Measurements from ENCODE around the gene CD79A.
"Not testable (repeated sequence)": the region's sequence is repeated elsewhere in the genome, so short reads cannot be mapped to it uniquely, and the experiment has no call there.

Gene CD79A

DNA sequence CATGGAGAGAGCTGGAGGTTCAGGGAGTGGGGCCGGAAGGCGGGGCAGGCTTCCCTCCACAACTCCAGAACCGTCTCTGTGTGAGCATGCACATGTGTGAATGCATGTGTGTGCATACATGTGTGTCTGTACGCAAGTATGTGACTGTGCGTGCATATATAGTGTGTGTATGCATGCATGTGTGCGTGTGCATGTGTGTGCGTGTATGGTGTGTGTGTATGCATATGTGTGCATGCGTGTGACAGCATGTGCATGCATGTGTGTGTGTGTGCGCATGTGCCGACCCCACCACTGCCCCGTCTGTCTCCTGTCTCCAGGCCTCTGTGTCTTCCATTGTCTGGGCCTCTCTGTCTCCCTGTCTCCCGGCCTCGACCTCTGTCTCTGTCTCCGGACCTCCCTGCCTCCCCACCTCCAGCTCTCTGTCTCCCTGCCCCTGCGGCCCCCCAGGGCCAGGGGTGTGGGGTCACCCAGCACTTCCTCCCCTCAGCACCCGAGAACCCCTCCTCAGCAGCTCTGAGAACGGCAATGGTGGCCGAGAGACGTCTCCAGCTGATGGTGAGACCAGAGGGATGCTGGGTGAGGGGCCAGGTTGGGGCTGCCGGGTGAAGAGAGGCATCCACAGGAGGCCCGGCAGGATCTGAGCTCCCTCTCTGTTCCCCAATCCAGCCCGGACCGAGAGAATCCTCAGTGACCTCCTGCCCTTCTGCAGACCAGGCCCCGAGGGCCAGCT lies 28.4 kb downstream of the CD79A start:
- no peak for DNase-seq (ENCODE audit: low spot score)

GRCh38 chr19:41906271-41906670 lies 29.2 kb downstream of the CD79A start:
- no peak for DNase-seq (ENCODE audit: low spot score)

GRCh38 chr19:41906916-41907680 lies 30.0 kb downstream of the CD79A start:
- DNase-seq (ENCODE audit: low spot score): no peak

DNA sequence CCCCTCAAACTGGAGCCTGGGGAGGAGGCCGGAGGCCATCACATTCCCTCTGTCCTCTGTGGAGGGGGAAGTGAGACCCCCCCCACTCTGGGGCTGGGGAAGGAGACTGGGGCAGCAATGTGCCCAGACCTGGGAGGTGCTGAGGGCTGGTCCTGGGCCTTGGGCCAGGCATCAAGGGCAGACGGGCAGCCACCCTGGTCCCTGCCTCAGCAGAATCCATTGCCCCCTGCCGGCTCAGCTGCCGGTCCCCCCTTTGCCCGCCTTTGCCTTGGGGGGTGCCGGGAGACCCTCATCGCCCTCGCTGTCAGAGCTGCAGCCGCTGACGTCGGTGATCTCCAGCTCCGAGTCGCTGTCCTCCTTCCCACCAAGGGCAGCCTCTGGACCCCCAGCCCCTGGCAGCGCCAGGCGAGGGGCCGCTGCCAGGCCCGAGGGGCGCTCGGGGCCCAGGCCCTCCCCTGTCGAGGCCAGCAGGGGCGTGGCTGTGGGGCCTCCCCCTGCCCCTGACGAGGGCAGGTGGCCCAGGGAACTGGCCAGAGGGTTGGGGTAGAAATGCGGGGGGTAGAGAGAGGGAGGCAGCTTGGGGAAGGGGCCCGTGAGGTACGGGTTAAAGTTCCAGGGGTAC lies 31.0 kb downstream of the CD79A start:
- no peak for DNase-seq (ENCODE audit: low spot score)

DNA sequence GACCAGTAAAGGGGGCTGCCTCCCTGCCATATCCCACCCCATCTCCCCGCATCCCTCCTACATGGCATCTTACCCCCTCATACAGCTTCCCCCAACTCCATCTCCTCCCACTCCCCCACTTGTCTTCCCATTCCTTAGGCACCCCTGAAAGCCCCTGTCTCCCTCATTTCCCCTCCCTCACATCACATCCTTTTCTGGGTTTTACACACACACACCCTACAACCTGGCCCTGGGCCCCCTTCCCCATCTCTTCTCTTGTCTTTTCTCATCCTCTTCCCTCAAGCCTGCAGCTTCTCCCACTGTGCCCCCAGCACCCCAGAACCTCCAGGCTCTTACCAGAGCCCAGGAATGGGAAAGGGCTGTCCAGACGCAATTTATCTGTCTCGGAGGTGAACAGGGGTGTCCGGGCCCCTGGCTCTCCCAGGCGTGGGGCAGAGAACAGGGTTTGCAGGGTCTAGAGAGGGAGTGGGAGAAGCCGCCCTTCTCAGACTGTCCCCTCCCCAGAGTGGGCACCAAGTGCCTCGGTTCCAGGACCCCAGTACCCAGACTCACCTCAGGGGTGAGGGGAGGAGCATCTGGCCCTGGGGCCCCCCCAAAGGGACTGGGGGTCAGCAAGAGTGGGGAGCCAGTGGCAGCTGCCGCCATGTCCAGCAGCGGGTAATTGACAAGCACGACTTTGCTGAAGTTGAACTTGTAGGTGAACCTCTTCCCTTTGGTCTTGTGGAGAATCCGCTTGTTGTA lies 31.8 kb downstream of the CD79A start:
- no peak for DNase-seq (ENCODE audit: low spot score)

GRCh38 chr19:41909706-41910105 lies 32.6 kb downstream of the CD79A start:
- no peak for DNase-seq (ENCODE audit: low spot score)

DNA sequence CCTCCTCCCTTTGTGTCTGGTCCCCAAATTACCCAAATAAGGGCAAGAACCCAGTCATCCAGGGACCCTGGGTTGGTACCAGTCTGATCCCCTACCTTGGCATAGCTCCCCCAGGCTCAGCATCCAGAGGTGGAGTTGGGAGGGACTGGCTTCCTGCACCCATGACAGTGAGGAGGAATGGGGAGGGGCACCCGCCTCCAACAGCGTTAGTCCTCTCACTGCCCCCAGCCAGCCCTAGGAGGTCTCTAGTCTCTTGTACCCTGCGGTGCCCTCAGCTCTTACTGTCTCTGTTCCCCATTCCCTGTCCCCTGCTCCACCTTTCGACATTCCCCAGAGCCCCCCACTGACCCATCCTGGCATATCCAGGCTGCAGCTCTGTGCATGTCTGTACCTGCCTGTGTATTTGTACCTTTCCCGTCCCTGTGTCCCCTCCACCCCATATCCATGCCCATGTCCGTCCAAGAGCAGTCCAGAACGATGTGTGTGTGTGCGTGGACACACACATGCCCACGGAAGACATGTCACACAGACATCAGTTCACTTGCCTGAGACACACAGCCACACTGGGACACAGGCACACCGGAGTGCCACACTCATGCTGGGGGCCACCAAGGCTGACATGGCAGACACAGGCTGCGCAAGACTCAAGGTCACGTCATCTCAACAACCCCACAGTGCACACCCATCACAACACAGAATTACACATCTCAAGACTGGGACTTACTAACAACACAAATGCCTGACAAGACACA lies 33.3 kb downstream of the CD79A start:
- DNase-seq (ENCODE audit: low spot score): no peak

GRCh38 chr19:41910992-41911888 lies 34.2 kb downstream of the CD79A start:
- no peak for DNase-seq (ENCODE audit: low spot score)

GRCh38 chr19:41911889-41912731 lies 35.0 kb downstream of the CD79A start:
- DNase-seq (ENCODE audit: low spot score): no peak

GRCh38 chr19:41912899-41913537 lies 35.9 kb downstream of the CD79A start:
- DNase-seq (ENCODE audit: low spot score): no peak

DNA sequence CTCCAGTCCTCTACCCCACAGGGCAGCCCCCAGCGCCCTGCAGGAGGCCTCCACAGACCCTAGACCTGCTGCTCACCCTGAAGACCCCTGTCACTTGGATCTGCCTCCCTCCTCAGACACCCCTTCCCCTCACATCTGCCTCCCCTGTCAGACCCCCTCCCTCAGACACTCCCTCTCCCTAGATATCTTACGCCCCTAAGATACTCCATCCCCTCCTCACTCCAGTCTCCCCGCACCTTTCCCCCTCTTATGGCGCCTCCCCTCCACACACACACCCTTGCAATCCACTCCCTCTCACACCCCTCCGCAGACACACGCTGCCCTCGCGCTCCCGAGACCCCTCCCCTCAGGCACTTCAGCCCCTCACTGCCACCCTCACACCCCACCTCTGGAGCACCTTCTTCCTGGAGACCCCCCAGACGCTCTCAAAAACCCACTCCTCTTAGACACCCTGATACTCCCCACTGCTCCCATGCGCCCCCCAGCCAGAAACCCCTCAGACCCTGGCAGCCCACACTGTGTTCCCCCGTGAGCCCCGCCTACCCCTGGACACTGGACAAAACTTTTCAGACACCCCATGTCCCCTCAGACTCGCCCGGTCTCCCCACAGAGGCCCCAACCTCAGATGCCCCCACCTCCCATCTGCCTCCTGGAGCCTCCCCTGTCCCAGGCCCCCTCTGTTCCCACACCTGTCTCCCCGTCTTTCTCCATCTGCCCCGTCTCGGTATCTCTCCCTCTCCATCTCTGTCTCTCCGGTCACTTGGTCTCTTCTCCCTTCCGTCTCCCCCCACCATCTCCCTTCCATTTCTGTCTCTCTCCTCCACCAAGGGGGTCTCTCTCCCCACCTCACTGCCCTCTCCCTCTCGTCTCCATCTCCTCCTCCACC lies 36.7 kb downstream of the CD79A start:
- DNase-seq (ENCODE audit: low spot score): no peak

- not testable (repeated sequence) for DNase-seq (ENCODE audit: low spot score)
These were observed 37.4 kb downstream of the CD79A start for GRCh38 chr19:41914424-41914834.

GRCh38 chr19:41915021-41915775 lies 38.1 kb downstream of the CD79A start:
- DNase-seq (ENCODE audit: low spot score): no peak

DNA sequence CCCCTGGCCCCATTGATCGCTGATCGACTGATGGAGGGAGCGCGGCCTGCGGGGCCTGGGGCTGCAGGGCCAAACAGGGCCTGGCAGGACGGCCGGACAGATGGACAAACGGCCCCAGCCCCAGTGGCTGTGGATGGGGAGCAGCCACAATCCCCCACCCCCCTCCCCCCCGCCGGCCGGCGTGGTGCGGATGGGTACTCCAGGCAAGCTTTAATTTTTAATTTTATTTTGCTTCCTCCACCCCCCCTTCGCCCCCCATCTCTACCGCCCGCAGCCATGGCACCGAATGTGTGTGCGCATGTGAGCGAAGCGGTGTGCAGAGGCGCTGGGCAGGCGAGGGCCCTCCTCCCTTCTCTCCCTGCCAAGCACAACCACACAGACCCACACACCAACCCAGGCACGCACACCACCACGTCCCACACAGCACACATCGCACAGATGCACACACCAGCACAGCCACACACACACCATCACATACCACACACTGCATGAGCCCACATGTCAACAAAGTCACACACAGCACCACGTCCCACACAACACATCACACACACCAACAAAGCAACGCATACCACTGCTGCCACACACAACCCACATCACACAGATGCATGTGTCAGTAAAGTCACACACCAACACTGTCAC lies 38.8 kb downstream of the CD79A start:
- no peak for DNase-seq (ENCODE audit: low spot score)

DNA sequence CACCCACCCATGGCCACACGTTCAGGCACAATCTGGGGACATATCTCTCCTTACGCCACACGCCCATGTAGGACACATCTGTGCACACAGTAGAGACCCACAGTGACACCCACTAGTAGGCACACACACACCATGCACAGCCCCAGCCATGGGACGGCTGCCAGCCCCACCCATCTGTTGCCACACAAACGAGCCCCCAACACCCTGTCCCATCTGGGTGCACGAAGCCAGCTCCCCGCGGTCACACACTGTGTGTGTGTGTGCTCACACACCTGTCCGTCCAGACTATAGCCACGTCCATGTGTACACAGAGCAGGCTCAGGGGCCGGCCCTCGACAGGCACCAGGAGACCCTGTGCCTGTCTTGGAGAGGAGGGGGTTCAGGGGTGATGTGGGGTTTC lies 40.6 kb downstream of the CD79A start:
- no peak for DNase-seq (ENCODE audit: low spot score)

DNA sequence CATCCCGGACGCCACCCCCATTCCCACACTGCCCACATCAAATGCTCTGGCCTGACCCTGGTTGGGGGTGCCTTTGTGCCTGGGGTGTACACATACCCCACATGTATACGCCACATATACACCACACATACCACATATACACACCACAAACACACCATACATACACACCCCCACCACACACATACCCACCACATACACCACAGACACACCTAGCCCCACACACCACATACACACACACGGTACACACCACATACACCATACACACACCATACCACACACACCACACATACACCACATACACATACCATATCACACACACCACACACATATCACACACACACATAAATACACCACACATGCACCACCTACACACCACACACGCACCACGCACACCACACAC lies 41.0 kb downstream of the CD79A start:
- DNase-seq (ENCODE audit: low spot score): no peak
